Transverse colon (tissue), 4 donors: ENCODE results near the gene ITGB8. TPM values are rescaled to one million over a fixed set of nuclear protein-coding genes. Genes with fewer than 3 reads are reported as not detected.

Experiments used
- DNase-seq: peaks from one replicate; pipeline ENCODE4 v3.0.0-alpha.2; 2019
- H3K27ac ChIP-seq, 4 donors: fragments of 200-600 bp; sonication (generic); 2 replicates each; pipeline ENCODE4 v1.5.1; 2016 to 2018; ENCODE audit warnings: inconsistent platforms in 4 of 4
- H3K27me3 ChIP-seq: fragments of 200-600 bp; sonication (generic); 2 replicates; pipeline ENCODE4 v1.5.1; 2017; ENCODE audit warnings: inconsistent platforms
- H3K36me3 ChIP-seq, 4 donors: fragments of 200-600 bp; sonication (generic); 2 replicates each; pipeline ENCODE4 v1.5.1; 2017 to 2019; ENCODE audit warnings: inconsistent platforms in 4 of 4
- H3K4me1 ChIP-seq, 4 donors: fragments of 200-600 bp; sonication (generic); 2 replicates each; pipeline ENCODE4 v1.5.1; 2017 to 2020; ENCODE audit warnings: inconsistent platforms in 4 of 4
- H3K4me3 ChIP-seq, 4 donors: fragments of 200-600 bp; sonication (generic); 1 replicate in 1 of 4; 2 replicates in 3 of 4; pipeline versions ENCODE4 v1.5.1 to v1.6.1; 2017 to 2019; ENCODE audit warnings: inconsistent platforms in 4 of 4
- H3K9me3 ChIP-seq, 2 donors: fragments of 200-600 bp; sonication (generic); 2 replicates each; pipeline ENCODE4 v1.5.1; 2017 to 2019; ENCODE audit warnings: inconsistent platforms in 2 of 2
- EP300 ChIP-seq: sonication (generic); formaldehyde crosslinking; IDR thresholded peaks from one replicate; pipeline ENCODE4 v1.6.1; 2017; ENCODE audit warnings: antibody characterized with exemption, low read depth
- POLR2A ChIP-seq: fragments of 450-650 bp; IDR thresholded peaks from one replicate; pipeline ENCODE4 v1.6.1; 2016; ENCODE audit warnings: antibody characterized with exemption, mild to moderate bottlenecking, moderate library complexity
- POLR2AphosphoS5 ChIP-seq, 3 donors: sonication (generic); formaldehyde crosslinking; IDR thresholded peaks; one replicate each; pipeline ENCODE4 v1.6.1; 2016; ENCODE audit warnings: antibody characterized with exemption in 3 of 3
- WGBS, 2 donors: methylation state at CpG; one replicate each; pipeline ENCODE4 v1.1.5; 2018; ENCODE audit warnings: low coverage in 1 of 2; 5-methylcytosine and 5-hydroxymethylcytosine counted together
- in situ Hi-C, 4 donors: fragments of 200-750 bp; cut with MboI; loops; one replicate each; pipeline versions ENCODE4 v1.15.0 to v1.15.1; 2017; ENCODE audit warnings: low sequenced_read_pairs in 3 of 4, low pct_ligation_motif_present in 1 of 4, low pct_unique_long_range_greater_than_20kb in 1 of 4
- intact Hi-C: fragments of 100-400 bp; cut with DNase I; formaldehyde crosslinking; loops from one replicate; pipeline ENCODE4 v1.15.1; 2023; ENCODE audit warnings: low total_unique reads
- total RNA-seq, 4 donors: library from RNA; depleted of rRNA; stranded (reverse); fragments of >200 nt; gene quantifications; one replicate each; pipeline ENCODE4 v1.1.0, GENCODE V29; 2016
- TF ChIP-seq, protein P1 (sequence below), 5 experiments: fragments of 200-600 bp in 3 of 5; fragments of 450-650 bp in 2 of 5; sonication (generic) in 3 of 5; IDR thresholded peaks; 1 replicate in 2 of 5; 2 replicates in 3 of 5; pipeline ENCODE4 v1.5.1; 2016 to 2017; ENCODE audit warnings: antibody characterized with exemption in 5 of 5, inconsistent platforms in 3 of 5, mild to moderate bottlenecking in 2 of 5, moderate library complexity in 1 of 5

ITGB8 gene
- total RNA-seq, 4 donors from 2014 or later = 3.0 to 14.0 (median 8.6) TPM

DNA sequence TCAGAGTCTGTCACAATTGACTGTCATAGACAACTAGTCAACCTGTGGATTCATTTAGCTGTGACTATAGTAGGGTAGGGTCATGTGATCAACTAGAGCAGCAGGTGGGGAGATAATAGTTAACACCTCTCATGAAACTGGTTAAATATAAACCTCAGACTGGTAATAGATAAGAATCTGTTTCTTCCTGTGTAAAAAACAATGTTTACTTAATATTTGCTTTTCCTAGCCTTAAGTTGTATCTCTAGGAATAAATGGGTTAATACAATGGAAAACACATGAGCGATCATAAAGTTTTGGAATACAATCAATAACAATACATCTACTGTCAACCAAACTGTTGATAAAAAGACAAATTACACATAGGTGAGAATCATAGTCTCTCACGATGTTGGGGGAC is 43.4 kb upstream of the ITGB8 start:
- Histone ChIP-seq H3K27ac (no peak overlapping the region), H3K27me3 (no peaks in the 10 kb centered on the region), H3K36me3 (no peaks in the 10 kb centered on the region), H3K9me3 (no peaks in the 10 kb centered on the region), H3K4me3 (no peak overlapping the region), H3K4me1 (peaks cover 0 to 9% (median 4%) of the 10 kb centered on the region in 4 donors)
- TF ChIP-seq, protein P1, sequence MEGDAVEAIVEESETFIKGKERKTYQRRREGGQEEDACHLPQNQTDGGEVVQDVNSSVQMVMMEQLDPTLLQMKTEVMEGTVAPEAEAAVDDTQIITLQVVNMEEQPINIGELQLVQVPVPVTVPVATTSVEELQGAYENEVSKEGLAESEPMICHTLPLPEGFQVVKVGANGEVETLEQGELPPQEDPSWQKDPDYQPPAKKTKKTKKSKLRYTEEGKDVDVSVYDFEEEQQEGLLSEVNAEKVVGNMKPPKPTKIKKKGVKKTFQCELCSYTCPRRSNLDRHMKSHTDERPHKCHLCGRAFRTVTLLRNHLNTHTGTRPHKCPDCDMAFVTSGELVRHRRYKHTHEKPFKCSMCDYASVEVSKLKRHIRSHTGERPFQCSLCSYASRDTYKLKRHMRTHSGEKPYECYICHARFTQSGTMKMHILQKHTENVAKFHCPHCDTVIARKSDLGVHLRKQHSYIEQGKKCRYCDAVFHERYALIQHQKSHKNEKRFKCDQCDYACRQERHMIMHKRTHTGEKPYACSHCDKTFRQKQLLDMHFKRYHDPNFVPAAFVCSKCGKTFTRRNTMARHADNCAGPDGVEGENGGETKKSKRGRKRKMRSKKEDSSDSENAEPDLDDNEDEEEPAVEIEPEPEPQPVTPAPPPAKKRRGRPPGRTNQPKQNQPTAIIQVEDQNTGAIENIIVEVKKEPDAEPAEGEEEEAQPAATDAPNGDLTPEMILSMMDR (IDR thresholded peaks at IDR 0.05) = no peak
- TF ChIP-seq POLR2A (no peak), POLR2AphosphoS5 (IDR thresholded peaks at IDR 0.05) (no peak), EP300 (no peak)
- no peak for DNase-seq
- in situ Hi-C loops (no loop called here), intact Hi-C loops (no loop called here)
- WGBS, 2 donors = 64% methylated on average over 2 of the region's 2 CpGs

DNA sequence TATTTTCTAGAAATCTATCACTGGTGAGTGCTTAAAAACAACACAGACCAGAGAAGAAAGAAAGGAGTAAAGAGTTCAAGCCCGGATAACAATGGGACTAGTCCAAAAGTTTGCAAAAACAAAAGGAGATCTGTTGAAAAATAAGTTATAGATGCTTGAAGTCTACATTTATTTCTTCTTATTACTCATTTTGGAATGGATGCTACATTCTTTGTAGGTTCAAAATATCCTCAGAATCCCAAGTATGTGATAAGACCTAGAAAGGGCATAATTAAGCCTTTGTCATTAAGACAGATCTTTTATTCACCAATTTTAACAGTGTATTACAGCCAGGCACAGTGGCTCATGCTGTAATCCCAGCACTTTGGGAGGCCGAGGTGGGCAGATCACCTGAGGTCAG is 42.7 kb upstream of the ITGB8 start:
- no peak for DNase-seq
- H3K4me1 ChIP-seq = peaks cover 0 to 9% (median 4%) of the 10 kb centered on the region in 4 donors
- 82 to 95% methylated on average over 1 to 2 of the region's 2 CpGs for WGBS, 2 donors
- no peak overlapping the region for H3K27ac ChIP-seq
- H3K9me3 ChIP-seq = no peaks in the 10 kb centered on the region
- intact Hi-C loops = no loop called here
- H3K36me3 ChIP-seq = no peaks in the 10 kb centered on the region
- H3K27me3 ChIP-seq = no peaks in the 10 kb centered on the region
- TF ChIP-seq POLR2A (no peak), POLR2AphosphoS5 (IDR thresholded peaks at IDR 0.05) (no peak), EP300 (no peak)
- TF ChIP-seq, protein P1 (IDR thresholded peaks at IDR 0.05) = no peak
- no peak overlapping the region for H3K4me3 ChIP-seq
- in situ Hi-C loops = no loop called here

DNA sequence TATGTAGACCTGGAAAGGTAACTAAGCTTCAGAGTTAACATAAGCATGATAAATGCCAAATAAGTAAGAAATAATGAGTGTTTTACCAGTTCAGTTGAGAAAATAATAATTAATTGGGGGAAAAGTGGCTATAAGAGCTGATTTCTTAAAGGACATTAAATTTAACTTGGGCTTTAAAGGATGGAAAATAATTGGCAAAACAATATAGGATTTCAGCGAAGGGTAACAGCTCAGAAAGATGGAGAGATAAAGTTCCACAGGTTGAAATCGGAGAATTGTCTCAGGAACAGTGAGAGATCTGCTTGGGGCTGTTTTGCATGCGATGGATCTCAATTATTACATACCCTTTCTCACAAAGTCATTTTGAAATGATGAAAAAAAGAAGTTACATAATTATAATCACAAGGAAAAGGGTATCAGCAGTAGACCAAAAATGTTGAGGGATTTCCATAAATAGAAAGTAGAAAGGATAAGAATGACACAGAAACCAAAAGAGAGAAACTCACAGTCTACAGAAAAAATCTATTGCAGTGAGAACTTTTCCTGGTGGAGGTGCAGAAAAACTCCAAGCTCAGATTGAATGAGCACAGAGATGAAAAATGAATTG is 40.1 kb upstream of the ITGB8 start:
- no peak for DNase-seq
- H3K27me3 ChIP-seq = no peaks in the 10 kb centered on the region
- H3K4me3 ChIP-seq = no peak overlapping the region
- in situ Hi-C loops = no loop called here
- intact Hi-C loops = no loop called here
- no peaks in the 10 kb centered on the region for H3K9me3 ChIP-seq
- WGBS, 2 donors = 79% methylated on average over 3 of the region's 3 CpGs
- H3K4me1 ChIP-seq = peaks cover 0 to 9% (median 4%) of the 10 kb centered on the region in 4 donors
- TF ChIP-seq EP300 = no peak
- TF ChIP-seq, protein P1 (IDR thresholded peaks at IDR 0.05) = no peak
- no peak for TF ChIP-seq POLR2A
- TF ChIP-seq POLR2AphosphoS5 (IDR thresholded peaks at IDR 0.05) = no peak
- H3K27ac ChIP-seq = no peak overlapping the region
- H3K36me3 ChIP-seq = no peaks in the 10 kb centered on the region

DNA sequence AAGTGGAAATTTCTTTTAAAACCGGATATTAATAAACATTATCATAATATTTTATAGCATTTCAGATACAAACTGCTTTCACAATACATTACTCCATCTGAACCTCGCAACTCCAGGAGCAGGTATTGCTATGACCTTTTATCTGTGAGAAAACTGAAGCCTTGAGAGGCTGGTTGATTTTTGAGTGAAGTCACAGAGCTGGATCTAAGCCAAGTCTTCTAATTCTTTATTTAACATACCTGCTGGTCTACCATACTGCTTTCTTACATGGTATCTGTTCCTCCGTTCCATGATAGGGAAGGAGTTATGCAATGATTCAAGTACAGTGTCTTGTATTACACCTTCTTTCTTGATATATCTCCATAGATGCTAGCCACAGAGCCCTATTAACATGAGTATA is 37.4 kb upstream of the ITGB8 start:
- Histone ChIP-seq H3K4me1 (no peaks in the 10 kb centered on the region), H3K9me3 (no peaks in the 10 kb centered on the region), H3K27ac (no peak overlapping the region), H3K36me3 (no peaks in the 10 kb centered on the region), H3K4me3 (no peak overlapping the region), H3K27me3 (no peaks in the 10 kb centered on the region)
- TF ChIP-seq EP300 (no peak), POLR2A (no peak), POLR2AphosphoS5 (IDR thresholded peaks at IDR 0.05) (no peak)
- TF ChIP-seq, protein P1 (IDR thresholded peaks at IDR 0.05) = no peak
- 73 to 85% methylated on average over 3 of the region's 3 CpGs for WGBS, 2 donors
- in situ Hi-C loops (no loop called here), intact Hi-C loops (no loop called here)
- no peak for DNase-seq
